HEK293 (cell line): Measurements from ENCODE around the gene IGF2R.

Experiments
- ZFP41 ChIP-seq: fragments of 450-650 bp; formaldehyde crosslinking; IDR thresholded peaks from 2 replicates; pipeline ENCODE4 v1.5.1; 2016; ENCODE audit warnings: missing biosample characterization, missing genetic modification characterization, borderline replicate concordance
- ZNF133 ChIP-seq: fragments of 450-650 bp; formaldehyde crosslinking; IDR thresholded peaks from 2 replicates; pipeline ENCODE4 v1.5.1; 2016; ENCODE audit warnings: missing biosample characterization, missing genetic modification characterization
- ZNF544 ChIP-seq: fragments of 450-650 bp; formaldehyde crosslinking; IDR thresholded peaks from 2 replicates; pipeline ENCODE4 v1.5.0; 2017; ENCODE audit warnings: missing biosample characterization, missing genetic modification characterization
- ZNF629 ChIP-seq: fragments of 450-650 bp; formaldehyde crosslinking; IDR thresholded peaks from 2 replicates; pipeline ENCODE4 v1.5.1; 2017; ENCODE audit warnings: missing biosample characterization, missing genetic modification characterization
- TF ChIP-seq, protein P1 (sequence below): fragments of 450-650 bp; formaldehyde crosslinking; IDR thresholded peaks from 2 replicates; pipeline ENCODE4 v1.5.1; 2016; ENCODE audit warnings: missing biosample characterization, missing genetic modification characterization
- TF ChIP-seq, protein P2 (sequence below): fragments of 450-650 bp; formaldehyde crosslinking; IDR thresholded peaks from 2 replicates; pipeline ENCODE4 v1.5.1; 2017; ENCODE audit warnings: missing biosample characterization, missing genetic modification characterization
- TF ChIP-seq, protein P3 (sequence below): fragments of 450-650 bp; formaldehyde crosslinking; conservative IDR thresholded peaks from 2 replicates; pipeline ENCODE4 v1.5.1; 2016; ENCODE audit warnings: low read depth, missing biosample characterization, missing genetic modification characterization

DNA sequence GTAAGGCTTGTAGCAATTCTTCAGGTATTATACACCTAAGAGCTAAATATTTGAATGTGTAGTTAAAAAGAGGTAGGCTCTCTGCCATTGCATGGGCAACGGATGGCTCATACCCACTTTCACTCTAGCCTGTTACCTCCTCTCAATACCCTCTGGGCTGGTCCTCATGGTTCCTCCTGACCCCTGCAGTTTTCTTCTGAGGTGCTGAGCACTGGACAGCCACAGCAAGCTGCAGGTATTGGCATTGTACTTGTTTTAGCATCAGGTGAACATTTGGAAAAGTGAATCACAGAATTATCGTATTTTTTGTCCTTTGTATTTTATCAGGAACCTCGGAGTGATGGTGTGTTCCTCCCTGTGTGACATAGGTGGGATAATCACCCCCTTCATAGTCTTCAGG, 185.6 kb downstream of the IGF2R start:
- TF ChIP-seq, protein P1, sequence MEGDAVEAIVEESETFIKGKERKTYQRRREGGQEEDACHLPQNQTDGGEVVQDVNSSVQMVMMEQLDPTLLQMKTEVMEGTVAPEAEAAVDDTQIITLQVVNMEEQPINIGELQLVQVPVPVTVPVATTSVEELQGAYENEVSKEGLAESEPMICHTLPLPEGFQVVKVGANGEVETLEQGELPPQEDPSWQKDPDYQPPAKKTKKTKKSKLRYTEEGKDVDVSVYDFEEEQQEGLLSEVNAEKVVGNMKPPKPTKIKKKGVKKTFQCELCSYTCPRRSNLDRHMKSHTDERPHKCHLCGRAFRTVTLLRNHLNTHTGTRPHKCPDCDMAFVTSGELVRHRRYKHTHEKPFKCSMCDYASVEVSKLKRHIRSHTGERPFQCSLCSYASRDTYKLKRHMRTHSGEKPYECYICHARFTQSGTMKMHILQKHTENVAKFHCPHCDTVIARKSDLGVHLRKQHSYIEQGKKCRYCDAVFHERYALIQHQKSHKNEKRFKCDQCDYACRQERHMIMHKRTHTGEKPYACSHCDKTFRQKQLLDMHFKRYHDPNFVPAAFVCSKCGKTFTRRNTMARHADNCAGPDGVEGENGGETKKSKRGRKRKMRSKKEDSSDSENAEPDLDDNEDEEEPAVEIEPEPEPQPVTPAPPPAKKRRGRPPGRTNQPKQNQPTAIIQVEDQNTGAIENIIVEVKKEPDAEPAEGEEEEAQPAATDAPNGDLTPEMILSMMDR (tag by site-specific recombination), result no peak
- TF ChIP-seq ZNF629 (tag by site-specific recombination) (no peak), ZNF133 (tag by site-specific recombination) (no peak), ZFP41 (tag by site-specific recombination) (no peak), ZNF544 (tag by site-specific recombination) (no peak)
- TF ChIP-seq, protein P2, sequence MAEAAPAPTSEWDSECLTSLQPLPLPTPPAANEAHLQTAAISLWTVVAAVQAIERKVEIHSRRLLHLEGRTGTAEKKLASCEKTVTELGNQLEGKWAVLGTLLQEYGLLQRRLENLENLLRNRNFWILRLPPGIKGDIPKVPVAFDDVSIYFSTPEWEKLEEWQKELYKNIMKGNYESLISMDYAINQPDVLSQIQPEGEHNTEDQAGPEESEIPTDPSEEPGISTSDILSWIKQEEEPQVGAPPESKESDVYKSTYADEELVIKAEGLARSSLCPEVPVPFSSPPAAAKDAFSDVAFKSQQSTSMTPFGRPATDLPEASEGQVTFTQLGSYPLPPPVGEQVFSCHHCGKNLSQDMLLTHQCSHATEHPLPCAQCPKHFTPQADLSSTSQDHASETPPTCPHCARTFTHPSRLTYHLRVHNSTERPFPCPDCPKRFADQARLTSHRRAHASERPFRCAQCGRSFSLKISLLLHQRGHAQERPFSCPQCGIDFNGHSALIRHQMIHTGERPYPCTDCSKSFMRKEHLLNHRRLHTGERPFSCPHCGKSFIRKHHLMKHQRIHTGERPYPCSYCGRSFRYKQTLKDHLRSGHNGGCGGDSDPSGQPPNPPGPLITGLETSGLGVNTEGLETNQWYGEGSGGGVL (tag by site-specific recombination), result no peak
- TF ChIP-seq, protein P3, sequence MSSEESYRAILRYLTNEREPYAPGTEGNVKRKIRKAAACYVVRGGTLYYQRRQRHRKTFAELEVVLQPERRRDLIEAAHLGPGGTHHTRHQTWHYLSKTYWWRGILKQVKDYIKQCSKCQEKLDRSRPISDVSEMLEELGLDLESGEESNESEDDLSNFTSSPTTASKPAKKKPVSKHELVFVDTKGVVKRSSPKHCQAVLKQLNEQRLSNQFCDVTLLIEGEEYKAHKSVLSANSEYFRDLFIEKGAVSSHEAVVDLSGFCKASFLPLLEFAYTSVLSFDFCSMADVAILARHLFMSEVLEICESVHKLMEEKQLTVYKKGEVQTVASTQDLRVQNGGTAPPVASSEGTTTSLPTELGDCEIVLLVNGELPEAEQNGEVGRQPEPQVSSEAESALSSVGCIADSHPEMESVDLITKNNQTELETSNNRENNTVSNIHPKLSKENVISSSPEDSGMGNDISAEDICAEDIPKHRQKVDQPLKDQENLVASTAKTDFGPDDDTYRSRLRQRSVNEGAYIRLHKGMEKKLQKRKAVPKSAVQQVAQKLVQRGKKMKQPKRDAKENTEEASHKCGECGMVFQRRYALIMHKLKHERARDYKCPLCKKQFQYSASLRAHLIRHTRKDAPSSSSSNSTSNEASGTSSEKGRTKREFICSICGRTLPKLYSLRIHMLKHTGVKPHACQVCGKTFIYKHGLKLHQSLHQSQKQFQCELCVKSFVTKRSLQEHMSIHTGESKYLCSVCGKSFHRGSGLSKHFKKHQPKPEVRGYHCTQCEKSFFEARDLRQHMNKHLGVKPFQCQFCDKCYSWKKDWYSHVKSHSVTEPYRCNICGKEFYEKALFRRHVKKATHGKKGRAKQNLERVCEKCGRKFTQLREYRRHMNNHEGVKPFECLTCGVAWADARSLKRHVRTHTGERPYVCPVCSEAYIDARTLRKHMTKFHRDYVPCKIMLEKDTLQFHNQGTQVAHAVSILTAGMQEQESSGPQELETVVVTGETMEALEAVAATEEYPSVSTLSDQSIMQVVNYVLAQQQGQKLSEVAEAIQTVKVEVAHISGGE (tag by site-specific recombination), result no peak
